Progenitor cell of endocrine pancreas (in vitro differentiated cells): ENCODE results near the gene GCGR. TPM values are rescaled to one million over a fixed set of nuclear protein-coding genes. Genes with fewer than 3 reads are reported as not detected.

Experiments used
- DNase-seq: peaks from one replicate; pipeline ENCODE4 v3.0.0; 2021; ENCODE audit warnings: low spot score; ENCODE audit not compliant: unreplicated experiment
- H3K27ac Mint-ChIP-seq: 2 replicates; pipeline ENCODE4 v1.8.0; 2021; ENCODE audit warnings: mild to moderate bottlenecking, moderate library complexity, mixed read lengths
- H3K27me3 Mint-ChIP-seq: 2 replicates; pipeline ENCODE4 v1.8.0; 2021; ENCODE audit warnings: mixed read lengths
- H3K36me3 Mint-ChIP-seq: 2 replicates; pipeline ENCODE4 v1.8.0; 2022; ENCODE audit warnings: mixed read lengths; ENCODE audit not compliant: insufficient read depth
- H3K4me1 Mint-ChIP-seq: 2 replicates; pipeline ENCODE4 v1.8.0; 2021; ENCODE audit warnings: low read depth, mixed read lengths
- H3K4me3 Mint-ChIP-seq: 2 replicates; pipeline ENCODE4 v1.8.0; 2021; ENCODE audit warnings: low read depth, mild to moderate bottlenecking, moderate library complexity, mixed read lengths
- H3K9me3 Mint-ChIP-seq: 2 replicates; pipeline ENCODE4 v1.8.0; 2021; ENCODE audit warnings: low read depth, mixed read lengths
- total RNA-seq: library from RNA; stranded (reverse); gene quantifications from 2 replicates; pipeline ENCODE4 v1.2.1, GENCODE V29; 2021
- TF ChIP-seq, protein P1 (sequence below): fragments of 200-600 bp; sonication (generic); IDR thresholded peaks from one replicate; pipeline ENCODE4 v1.5.0; 2021; ENCODE audit warnings: antibody characterized with exemption, mild to moderate bottlenecking; ENCODE audit not compliant: unreplicated experiment

The GCGR gene
- total RNA-seq, 1 donor from 2014 or later = 2.2 TPM

DNA sequence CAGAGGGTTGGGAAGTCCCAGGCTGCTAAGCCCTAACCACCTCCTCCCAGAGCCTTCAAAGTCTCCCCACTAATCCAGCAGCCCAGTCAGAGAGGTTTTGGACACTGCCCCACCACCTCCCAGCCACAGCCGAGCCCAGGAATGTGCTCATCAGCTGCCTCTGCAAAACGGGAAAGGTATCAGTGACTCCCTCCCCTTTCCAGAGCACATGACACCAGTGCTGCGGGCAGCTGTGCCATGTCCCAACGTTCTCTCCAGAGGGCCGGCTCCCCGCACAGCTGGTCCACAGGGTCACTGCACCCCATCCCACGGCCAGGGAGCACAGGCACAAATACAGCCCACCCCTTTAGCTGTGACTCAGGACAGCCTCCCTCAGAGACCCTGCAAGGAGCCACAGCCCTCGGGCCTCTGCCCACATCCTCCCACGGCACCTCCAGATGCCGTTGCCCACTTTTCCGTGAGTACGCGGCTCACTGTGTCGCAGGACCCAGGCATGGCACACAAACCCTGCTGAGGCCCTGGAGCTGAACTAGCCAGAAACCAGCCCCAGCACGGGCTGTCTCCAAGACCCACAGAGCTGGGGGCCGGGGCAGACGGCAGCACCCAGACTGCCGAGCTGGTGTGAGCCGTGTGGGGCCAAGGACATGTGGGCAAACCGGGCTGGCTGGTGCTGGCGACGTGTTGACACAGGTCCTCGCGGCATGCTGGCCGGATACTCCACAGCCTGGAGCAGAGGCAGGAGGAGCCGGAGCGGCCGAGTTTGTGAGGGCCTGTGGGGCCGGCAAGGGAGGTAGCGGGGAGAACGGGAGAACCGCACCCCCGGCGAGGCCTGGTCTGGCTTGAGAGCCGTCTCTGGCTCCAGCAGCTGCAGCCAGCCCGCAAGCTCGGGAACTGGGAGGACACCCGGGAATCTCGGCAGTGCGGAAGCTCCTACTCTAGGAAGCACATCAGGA lies 37.2 kb downstream of the GCGR start:
- H3K27ac Mint-ChIP-seq = no peak overlapping the region
- H3K36me3 Mint-ChIP-seq = peaks cover 9% of the 10 kb centered on the region
- no peaks in the 10 kb centered on the region for H3K9me3 Mint-ChIP-seq
- H3K4me1 Mint-ChIP-seq = no peaks in the 10 kb centered on the region
- H3K4me3 Mint-ChIP-seq = no peak overlapping the region
- H3K27me3 Mint-ChIP-seq = no peaks in the 10 kb centered on the region
- TF ChIP-seq, protein P1, sequence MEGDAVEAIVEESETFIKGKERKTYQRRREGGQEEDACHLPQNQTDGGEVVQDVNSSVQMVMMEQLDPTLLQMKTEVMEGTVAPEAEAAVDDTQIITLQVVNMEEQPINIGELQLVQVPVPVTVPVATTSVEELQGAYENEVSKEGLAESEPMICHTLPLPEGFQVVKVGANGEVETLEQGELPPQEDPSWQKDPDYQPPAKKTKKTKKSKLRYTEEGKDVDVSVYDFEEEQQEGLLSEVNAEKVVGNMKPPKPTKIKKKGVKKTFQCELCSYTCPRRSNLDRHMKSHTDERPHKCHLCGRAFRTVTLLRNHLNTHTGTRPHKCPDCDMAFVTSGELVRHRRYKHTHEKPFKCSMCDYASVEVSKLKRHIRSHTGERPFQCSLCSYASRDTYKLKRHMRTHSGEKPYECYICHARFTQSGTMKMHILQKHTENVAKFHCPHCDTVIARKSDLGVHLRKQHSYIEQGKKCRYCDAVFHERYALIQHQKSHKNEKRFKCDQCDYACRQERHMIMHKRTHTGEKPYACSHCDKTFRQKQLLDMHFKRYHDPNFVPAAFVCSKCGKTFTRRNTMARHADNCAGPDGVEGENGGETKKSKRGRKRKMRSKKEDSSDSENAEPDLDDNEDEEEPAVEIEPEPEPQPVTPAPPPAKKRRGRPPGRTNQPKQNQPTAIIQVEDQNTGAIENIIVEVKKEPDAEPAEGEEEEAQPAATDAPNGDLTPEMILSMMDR = no peak
- no peak for DNase-seq

DNA sequence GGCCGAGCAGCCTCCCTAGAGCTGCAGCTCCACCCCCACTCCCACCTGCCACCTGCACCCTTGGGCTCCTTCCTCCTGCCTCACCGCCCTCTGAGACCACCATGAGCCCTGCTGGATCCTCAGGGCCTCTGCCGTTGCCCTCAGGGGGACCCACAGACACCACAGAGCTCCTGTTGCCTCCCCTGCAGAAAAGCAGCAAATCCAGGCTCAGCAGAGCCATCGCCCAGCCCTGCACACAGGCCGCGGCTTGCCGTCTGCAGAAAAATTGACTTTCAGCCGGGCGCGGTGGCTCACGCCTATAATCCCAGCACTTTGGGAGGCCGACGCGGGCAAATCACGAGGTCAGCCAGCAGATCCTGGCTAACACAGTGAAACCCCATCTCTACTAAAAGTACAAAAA lies 37.9 kb downstream of the GCGR start:
- DNase-seq = no peak
- Mint-ChIP-seq H3K27ac (no peak overlapping the region), H3K4me3 (no peak overlapping the region), H3K9me3 (no peaks in the 10 kb centered on the region), H3K36me3 (peaks cover 11% of the 10 kb centered on the region), H3K4me1 (no peaks in the 10 kb centered on the region), H3K27me3 (no peaks in the 10 kb centered on the region)
- TF ChIP-seq, protein P1 = no peak

DNA sequence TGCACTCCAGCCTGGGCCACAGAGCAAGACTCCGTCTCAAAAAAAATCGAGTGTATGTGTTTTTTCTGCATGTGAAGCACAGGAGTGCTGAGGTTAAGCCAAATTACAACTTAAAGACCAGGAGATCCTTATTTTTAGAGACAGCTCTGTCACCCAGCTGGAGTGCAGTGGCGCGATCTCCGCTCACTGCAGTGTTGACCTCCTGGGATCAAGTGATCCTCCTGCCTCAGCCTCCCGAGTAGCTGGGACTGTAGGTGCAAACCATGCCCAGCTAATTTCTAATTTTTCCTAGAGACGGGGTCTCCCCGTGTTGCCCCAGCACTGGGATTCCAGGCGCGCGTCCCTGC lies 38.4 kb downstream of the GCGR start:
- H3K27ac Mint-ChIP-seq = no peak overlapping the region
- DNase-seq = no peak
- no peaks in the 10 kb centered on the region for H3K9me3 Mint-ChIP-seq
- TF ChIP-seq, protein P1 = no peak
- H3K36me3 Mint-ChIP-seq = peaks cover 12% of the 10 kb centered on the region
- no peaks in the 10 kb centered on the region for H3K27me3 Mint-ChIP-seq
- H3K4me1 Mint-ChIP-seq = no peaks in the 10 kb centered on the region
- no peak overlapping the region for H3K4me3 Mint-ChIP-seq

DNA sequence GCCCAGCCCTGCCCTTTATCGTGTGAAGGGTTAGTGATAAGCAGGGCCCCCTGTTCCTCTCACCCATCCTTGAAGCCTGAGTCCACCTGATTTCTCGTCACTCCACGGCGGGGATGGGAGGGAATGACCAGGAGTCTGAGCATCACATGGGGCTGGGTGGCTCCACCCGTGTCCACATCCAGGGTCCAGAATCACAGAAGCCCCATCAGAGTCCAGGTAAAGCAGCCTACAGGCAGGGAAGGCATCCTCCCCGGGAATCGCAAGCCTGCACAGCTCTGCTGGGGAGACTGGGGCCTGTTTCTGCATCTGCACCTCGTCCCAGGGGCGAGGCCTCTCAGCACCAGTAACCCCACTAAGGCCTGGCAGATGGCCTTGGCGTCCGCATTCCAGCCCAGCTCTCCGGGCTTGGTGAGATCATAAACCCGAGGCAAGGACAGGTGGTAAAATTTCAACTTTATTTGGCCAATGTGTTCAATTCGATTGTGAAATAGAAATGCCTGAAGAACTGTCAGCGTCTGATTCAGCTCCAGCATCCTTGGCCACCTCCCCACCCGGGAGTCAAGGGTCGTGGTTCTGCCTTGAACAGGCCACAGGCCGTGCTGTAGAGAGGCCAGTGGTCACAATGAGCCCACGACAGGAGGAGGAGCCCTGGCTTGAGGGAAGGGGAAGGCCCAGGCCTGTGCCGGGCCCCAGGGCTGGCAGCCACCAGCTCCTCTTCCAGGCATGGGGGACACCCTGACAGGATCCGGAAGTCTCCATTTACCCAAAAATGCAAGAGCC lies 39.0 kb downstream of the GCGR start:
- no peaks in the 10 kb centered on the region for H3K27me3 Mint-ChIP-seq
- no peak overlapping the region for H3K4me3 Mint-ChIP-seq
- H3K9me3 Mint-ChIP-seq = no peaks in the 10 kb centered on the region
- no peak for DNase-seq
- H3K36me3 Mint-ChIP-seq = peaks cover 12% of the 10 kb centered on the region
- TF ChIP-seq, protein P1 = no peak
- no peaks in the 10 kb centered on the region for H3K4me1 Mint-ChIP-seq
- H3K27ac Mint-ChIP-seq = no peak overlapping the region

DNA sequence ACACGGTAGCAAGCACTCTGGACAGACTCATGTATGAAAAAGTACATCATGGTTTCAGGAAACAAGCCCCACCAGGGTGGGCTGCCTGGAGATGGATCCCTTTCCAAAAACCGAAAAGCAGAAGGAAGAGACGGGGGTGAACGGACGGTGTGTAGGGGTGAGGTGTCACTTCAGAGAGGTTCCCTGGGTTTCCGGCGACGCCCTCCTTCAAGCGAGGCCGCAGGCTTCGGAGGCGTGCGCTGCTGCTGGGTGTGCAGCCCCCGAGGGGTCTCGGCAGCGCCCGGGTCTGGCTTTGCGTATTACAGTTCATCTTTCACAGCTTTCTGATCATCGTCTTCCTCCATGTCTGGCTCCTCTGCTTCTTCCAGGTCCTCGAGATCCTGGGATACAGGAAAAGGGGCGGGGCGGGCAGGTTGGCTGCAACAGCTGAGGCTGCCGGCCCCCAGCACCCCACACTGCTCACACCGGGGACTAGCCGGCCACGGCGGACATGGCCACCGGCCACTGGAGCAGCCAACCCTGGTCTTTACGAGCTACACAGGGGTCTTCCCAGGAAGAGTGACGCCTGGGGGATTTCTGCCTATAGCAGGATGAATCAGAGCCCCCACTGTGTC lies 39.9 kb downstream of the GCGR start:
- TF ChIP-seq, protein P1 = no peak
- no peaks in the 10 kb centered on the region for H3K4me1 Mint-ChIP-seq
- H3K4me3 Mint-ChIP-seq = no peak overlapping the region
- H3K36me3 Mint-ChIP-seq = peaks cover 12% of the 10 kb centered on the region
- peak overlapping the region; percentile 37 for H3K27ac Mint-ChIP-seq
- H3K27me3 Mint-ChIP-seq = no peaks in the 10 kb centered on the region
- DNase-seq = no peak
- no peaks in the 10 kb centered on the region for H3K9me3 Mint-ChIP-seq
